A673 (cell line): ENCODE results near the gene GSAP.

Experiments
- EZH2 ChIP-seq: fragments of 200-600 bp; sonication (generic); IDR thresholded peaks from 2 replicates; pipeline ENCODE4 v1.6.1; 2017; ENCODE audit warnings: borderline replicate concordance, low read depth, mild to moderate bottlenecking, mixed read lengths, antibody characterized with exemption, low read length; ENCODE audit not compliant: poor library complexity, severe bottlenecking
- TF ChIP-seq, protein P1 (sequence below): fragments of 300-800, 200-600 bp; sonication (generic); conservative IDR thresholded peaks from 2 replicates; pipeline ENCODE4 v1.5.1; 2017; ENCODE audit warnings: low read depth, mild to moderate bottlenecking, antibody characterized with exemption, low read length, moderate library complexity, mixed read lengths

DNA sequence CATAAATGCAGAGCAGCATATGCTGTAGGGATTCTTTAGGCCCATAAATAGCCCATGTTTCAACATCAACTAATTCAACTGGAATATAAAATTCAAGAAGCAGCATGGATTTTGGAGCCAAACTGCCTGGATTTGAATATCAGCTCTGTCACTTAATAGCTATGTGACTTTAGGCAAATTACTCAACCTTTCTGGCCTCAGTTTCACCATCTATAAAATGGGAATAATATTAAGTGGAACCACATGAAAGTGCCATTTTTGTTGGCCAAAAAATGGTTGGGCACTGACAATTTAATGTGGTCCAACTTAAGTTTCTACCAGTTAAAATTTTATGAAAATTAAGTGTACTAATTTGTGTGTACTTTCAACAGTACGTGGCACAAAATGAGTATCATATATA, 98.1 kb downstream of the GSAP start:
- TF ChIP-seq, protein P1, sequence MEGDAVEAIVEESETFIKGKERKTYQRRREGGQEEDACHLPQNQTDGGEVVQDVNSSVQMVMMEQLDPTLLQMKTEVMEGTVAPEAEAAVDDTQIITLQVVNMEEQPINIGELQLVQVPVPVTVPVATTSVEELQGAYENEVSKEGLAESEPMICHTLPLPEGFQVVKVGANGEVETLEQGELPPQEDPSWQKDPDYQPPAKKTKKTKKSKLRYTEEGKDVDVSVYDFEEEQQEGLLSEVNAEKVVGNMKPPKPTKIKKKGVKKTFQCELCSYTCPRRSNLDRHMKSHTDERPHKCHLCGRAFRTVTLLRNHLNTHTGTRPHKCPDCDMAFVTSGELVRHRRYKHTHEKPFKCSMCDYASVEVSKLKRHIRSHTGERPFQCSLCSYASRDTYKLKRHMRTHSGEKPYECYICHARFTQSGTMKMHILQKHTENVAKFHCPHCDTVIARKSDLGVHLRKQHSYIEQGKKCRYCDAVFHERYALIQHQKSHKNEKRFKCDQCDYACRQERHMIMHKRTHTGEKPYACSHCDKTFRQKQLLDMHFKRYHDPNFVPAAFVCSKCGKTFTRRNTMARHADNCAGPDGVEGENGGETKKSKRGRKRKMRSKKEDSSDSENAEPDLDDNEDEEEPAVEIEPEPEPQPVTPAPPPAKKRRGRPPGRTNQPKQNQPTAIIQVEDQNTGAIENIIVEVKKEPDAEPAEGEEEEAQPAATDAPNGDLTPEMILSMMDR: no peak
- TF ChIP-seq EZH2: no peak
